Kidney epithelial cell (primary cell): ENCODE data around the gene PRIMA1. TPM values are rescaled to one million over a fixed set of nuclear protein-coding genes. Genes with fewer than 3 reads are reported as not detected.

ENCODE experiments used
- DNase-seq: peaks from one replicate; pipeline ENCODE4 v3.0.0-alpha.2; 2010; ENCODE audit warnings: low read depth
- H3K27me3 ChIP-seq: 2 replicates; pipeline ENCODE4 v1.6.0; 2011; ENCODE audit warnings: low read length; ENCODE audit not compliant: control insufficient read depth, insufficient read depth
- H3K36me3 ChIP-seq: 2 replicates; pipeline ENCODE4 v1.5.1; 2011; ENCODE audit warnings: low read length; ENCODE audit not compliant: control insufficient read depth, insufficient read depth
- H3K4me3 ChIP-seq: 2 replicates; pipeline ENCODE4 v1.5.1; 2011; ENCODE audit warnings: low read depth, mild to moderate bottlenecking, control low read depth, low read length
- CTCF ChIP-seq: IDR thresholded peaks from 2 replicates; pipeline ENCODE4 v1.5.1; 2011; ENCODE audit warnings: mild to moderate bottlenecking, moderate library complexity, low read length, control low read depth, inconsistent platforms; ENCODE audit not compliant: insufficient read depth, poor library complexity, severe bottlenecking
- total RNA-seq: library from RNA; depleted of rRNA; stranded (reverse); fragments of >200 nt; gene quantifications from 2 replicates; pipeline ENCODE4 v1.2.3, GENCODE V29; 2015

PRIMA1 gene
- total RNA-seq, 1 donor from 2014 or later, result not detected

GRCh38 chr14:93682459-93682858 is 105.8 kb downstream of the PRIMA1 start:
- TF ChIP-seq CTCF, result no peak
- no peak for DNase-seq
- Histone ChIP-seq H3K36me3 (no peaks in the 10 kb centered on the region), H3K27me3 (no peaks in the 10 kb centered on the region), H3K4me3 (no peak overlapping the region)

DNA sequence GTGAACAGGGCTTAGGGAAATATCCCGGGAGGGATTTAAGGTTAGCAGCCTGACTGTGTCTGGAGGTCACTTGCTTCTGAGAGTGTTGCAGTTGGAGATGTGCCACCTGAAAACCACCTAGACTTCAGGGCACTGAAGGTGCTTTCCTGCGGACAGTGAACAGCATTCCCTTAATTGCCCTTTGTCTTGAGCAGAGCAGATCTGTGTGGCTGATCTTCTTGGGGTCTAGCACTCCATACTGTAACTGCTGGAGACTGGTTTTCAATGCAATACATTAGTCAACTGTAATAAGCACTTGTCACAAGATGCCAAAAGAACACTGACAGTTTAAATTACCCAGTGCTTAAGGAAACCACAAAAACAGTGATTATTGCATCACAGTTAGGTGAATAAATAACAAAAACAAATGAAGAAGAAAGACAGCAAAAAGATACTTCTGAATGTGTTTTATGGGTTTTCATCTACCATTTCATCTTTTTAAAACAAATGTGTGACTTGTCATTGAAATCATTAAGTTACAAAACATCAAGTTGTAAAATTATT is 111.8 kb downstream of the PRIMA1 start:
- DNase-seq, result no peak
- no peak for TF ChIP-seq CTCF
- Histone ChIP-seq H3K27me3 (no peaks in the 10 kb centered on the region), H3K36me3 (no peaks in the 10 kb centered on the region), H3K4me3 (no peak overlapping the region)

DNA sequence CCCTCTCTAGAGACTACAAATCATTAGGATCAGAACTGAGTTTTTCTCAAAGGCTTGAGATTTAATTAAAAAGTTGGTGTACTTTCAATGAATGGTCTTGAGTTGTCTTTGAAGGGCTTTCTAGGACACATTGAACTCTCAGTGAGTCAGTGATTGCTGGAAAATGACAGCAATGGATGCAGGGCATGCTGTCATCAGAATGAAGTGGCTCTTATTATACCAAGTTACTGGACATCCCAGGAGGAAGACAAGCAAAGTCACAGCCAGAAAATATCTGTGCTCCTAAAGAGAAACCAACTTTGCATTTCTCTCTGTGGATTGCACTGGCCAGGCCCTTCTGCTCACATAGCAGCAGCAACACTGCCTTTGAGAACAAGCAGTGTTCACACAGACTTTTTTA is 112.6 kb downstream of the PRIMA1 start:
- no peaks in the 10 kb centered on the region for H3K36me3 ChIP-seq
- H3K4me3 ChIP-seq, result no peak overlapping the region
- H3K27me3 ChIP-seq, result no peaks in the 10 kb centered on the region
- no peak for DNase-seq
- TF ChIP-seq CTCF, result no peak

- no peaks in the 10 kb centered on the region for H3K27me3 ChIP-seq
- H3K36me3 ChIP-seq, result no peaks in the 10 kb centered on the region
- no peak for DNase-seq
- H3K4me3 ChIP-seq, result no peak overlapping the region
- TF ChIP-seq CTCF, result no peak
Observed at GRCh38 chr14:93674343-93674742, 113.9 kb downstream of the PRIMA1 start.

DNA sequence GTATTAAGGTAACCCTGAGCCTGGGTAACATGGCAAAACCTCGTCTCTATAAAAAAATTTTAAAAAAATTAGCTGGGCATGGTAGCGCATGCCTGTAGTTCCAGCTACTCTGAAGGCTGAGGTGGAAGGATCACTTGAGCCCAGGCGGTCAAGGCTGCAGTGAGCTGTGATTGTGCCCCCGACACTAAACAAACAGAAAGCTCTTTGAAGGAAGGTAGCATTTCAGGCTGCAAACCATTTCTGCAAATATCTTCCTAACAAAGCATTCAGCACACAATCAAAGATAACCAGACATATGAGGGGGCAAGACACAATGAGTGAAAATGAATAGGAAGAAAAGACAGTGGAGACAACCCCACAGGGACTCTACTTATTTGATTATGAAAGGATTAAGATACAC is 118.7 kb downstream of the PRIMA1 start:
- H3K4me3 ChIP-seq, result no peak overlapping the region
- no peak for DNase-seq
- no peak for TF ChIP-seq CTCF
- H3K36me3 ChIP-seq, result no peaks in the 10 kb centered on the region
- no peaks in the 10 kb centered on the region for H3K27me3 ChIP-seq

Other genes with a start within 250 kb of the PRIMA1 start
- gene FAM181A, start 138.9 kb upstream of the PRIMA1 start, total RNA-seq, result not detected in 2 replicates
- gene ASB2, start 188.1 kb upstream of the PRIMA1 start, total RNA-seq, result 7.4 and 8.8 TPM in 2 replicates
- gene CCDC197, start 208.8 kb upstream of the PRIMA1 start, total RNA-seq, result not detected in 2 replicates
- 6.4 and 8.3 TPM in 2 replicates for gene OTUB2, start 237.9 kb upstream of the PRIMA1 start, total RNA-seq